H1 (cell line): ENCODE results near the gene ITGB7. TPM values are rescaled to one million over a fixed set of nuclear protein-coding genes. Genes with fewer than 3 reads are reported as not detected.

Experiments used
- CTCF ChIA-PET: fragments of 300-600 bp; sonication (Branson Sonifier 250); formaldehyde crosslinking; loops from one replicate; lab custom pipeline; 2021; ENCODE audit not compliant: partially characterized antibody; lab: Charles Lee
- POLR2A ChIA-PET: fragments of 300-600 bp; sonication (Branson Sonifier 250); formaldehyde crosslinking; loops from one replicate; lab custom pipeline; 2021; ENCODE audit warnings: inconsistent platforms; ENCODE audit not compliant: partially characterized antibody; lab: Charles Lee
- DNase-seq, 2 experiments: peaks; one replicate each; pipeline versions ENCODE4 v3.0.0 to v3.0.0-alpha.2; 2010 to 2022; ENCODE audit warnings: low spot score in 2 of 2, low read depth in 1 of 2, mixed read lengths in 1 of 2
- FAIRE-seq: peaks from 2 replicates; lab custom pipeline; 2011; peaks lifted over from hg19 to GRCh38; lab: Jason Lieb, UNC
- H2AFZ ChIP-seq: 2 replicates; pipeline ENCODE4 v1.8.1; 2012; ENCODE audit warnings: low read length, inconsistent platforms
- H2AK5ac ChIP-seq: 2 replicates; pipeline ENCODE4 v1.6.1; 2013; ENCODE audit warnings: low read depth, low read length
- H2BK120ac ChIP-seq: replicated peaks from 2 replicates; pipeline ENCODE3; 2013; ENCODE audit warnings: low read depth, low read length, inconsistent platforms
- H2BK12ac ChIP-seq: 2 replicates; pipeline ENCODE4 v1.6.1; 2013; ENCODE audit warnings: low read depth, low read length
- H2BK15ac ChIP-seq: 2 replicates; pipeline ENCODE4 v1.6.1; 2013; ENCODE audit warnings: low read length
- H2BK20ac ChIP-seq: 2 replicates; pipeline ENCODE4 v1.6.1; 2013; ENCODE audit warnings: low read length
- H2BK5ac ChIP-seq: 2 replicates; pipeline ENCODE4 v1.6.1; 2013; ENCODE audit warnings: low read depth, low read length
- H3K14ac ChIP-seq: 2 replicates; pipeline ENCODE4 v1.6.1; 2013; ENCODE audit warnings: inconsistent platforms; ENCODE audit not compliant: insufficient read length
- H3K18ac ChIP-seq: 2 replicates; pipeline ENCODE4 v1.6.1; 2013; ENCODE audit warnings: low read length; ENCODE audit errors: extremely low read depth
- H3K23ac ChIP-seq: 2 replicates; pipeline ENCODE4 v1.6.1; 2013; ENCODE audit warnings: inconsistent platforms; ENCODE audit not compliant: insufficient read length
- H3K23me2 ChIP-seq: 2 replicates; pipeline ENCODE4 v1.6.1; 2013; ENCODE audit warnings: low read depth, low read length
- H3K27ac ChIP-seq: 2 replicates; pipeline ENCODE4 v1.6.1; 2011; ENCODE audit warnings: low read depth, low read length, inconsistent platforms
- H3K27me3 ChIP-seq, 4 experiments: replicated peaks in 1 of 4; 1 replicate in 1 of 4; 2 replicates in 3 of 4; pipeline versions ENCODE4 v1.6.1 to v1.8.1; 2011 to 2013; ENCODE audit warnings: low read length in 3 of 4, mild to moderate bottlenecking in 3 of 4, inconsistent platforms in 2 of 4, mixed read lengths in 2 of 4, moderate library complexity in 1 of 4; ENCODE audit not compliant: control insufficient read depth in 3 of 4, insufficient read depth in 3 of 4; ENCODE audit errors: extremely low read depth in 1 of 4
- H3K36me3 ChIP-seq, 4 experiments: 2 replicates each; pipeline versions ENCODE4 v1.6.1 to v1.8.1; 2011 to 2013; ENCODE audit warnings: mild to moderate bottlenecking in 4 of 4, low read length in 3 of 4, moderate library complexity in 2 of 4, control low read depth in 1 of 4, inconsistent platforms in 1 of 4; ENCODE audit not compliant: insufficient read depth in 4 of 4, control insufficient read depth in 2 of 4
- H3K4ac ChIP-seq: replicated peaks from 2 replicates; pipeline ENCODE3; 2013; ENCODE audit warnings: low read length, low read depth, mixed read lengths, inconsistent platforms; ENCODE audit not compliant: insufficient read length
- H3K4me1 ChIP-seq, 4 experiments: replicated peaks in 1 of 4; 1 replicate in 1 of 4; 2 replicates in 3 of 4; pipeline versions ENCODE4 v1.6.1 to v1.8.1; 2011 to 2013; ENCODE audit warnings: low read length in 3 of 4, inconsistent platforms in 2 of 4, mixed read lengths in 1 of 4; ENCODE audit not compliant: insufficient read depth in 4 of 4, control insufficient read depth in 3 of 4
- H3K4me2 ChIP-seq, 2 experiments: 2 replicates each; pipeline versions ENCODE4 v1.6.1 to v1.8.1; 2011 to 2013; ENCODE audit warnings: low read depth in 2 of 2, low read length in 2 of 2, control low read depth in 1 of 2, inconsistent platforms in 1 of 2, mild to moderate bottlenecking in 1 of 2; ENCODE audit not compliant: insufficient read depth in 1 of 2
- H3K4me3 ChIP-seq, 4 experiments: fragments of 200-600, 300-600 bp in 1 of 4; sonication (generic), shearing (Covaris generic), sonication (Bioruptor Twin) in 1 of 4; 2 replicates each; pipeline versions ENCODE4 v1.5.1 to v1.8.1; 2011 to 2016; ENCODE audit warnings: low read length in 4 of 4, low read depth in 3 of 4, control low read depth in 2 of 4, inconsistent platforms in 2 of 4, mild to moderate bottlenecking in 2 of 4, mixed read lengths in 1 of 4, moderate library complexity in 1 of 4; ENCODE audit not compliant: insufficient read depth in 2 of 4; ENCODE audit errors: extremely low read depth in 1 of 4
- H3K56ac ChIP-seq: replicated peaks from 2 replicates; pipeline ENCODE3; 2013; ENCODE audit warnings: low read depth, mild to moderate bottlenecking, mixed read lengths, low read length, inconsistent platforms; ENCODE audit not compliant: insufficient read length
- H3K79me1 ChIP-seq: 2 replicates; pipeline ENCODE4 v1.6.1; 2013; ENCODE audit warnings: low read depth, low read length, control low read depth
- H3K79me2 ChIP-seq, 2 experiments: 2 replicates each; pipeline versions ENCODE4 v1.6.1 to v1.8.1; 2012 to 2013; ENCODE audit warnings: low read length in 2 of 2, mild to moderate bottlenecking in 2 of 2, inconsistent platforms in 1 of 2; ENCODE audit not compliant: insufficient read depth in 2 of 2, control insufficient read depth in 1 of 2
- H3K9ac ChIP-seq, 4 experiments: replicated peaks in 1 of 4; 1 replicate in 1 of 4; 2 replicates in 3 of 4; pipeline versions ENCODE4 v1.6.1 to v1.8.1; 2011 to 2013; ENCODE audit warnings: low read depth in 3 of 4, low read length in 3 of 4, control low read depth in 2 of 4, mild to moderate bottlenecking in 2 of 4, moderate library complexity in 2 of 4, inconsistent platforms in 1 of 4; ENCODE audit errors: extremely low read depth in 1 of 4
- H3K9me3 ChIP-seq, 2 experiments: 2 replicates each; pipeline versions ENCODE4 v1.6.1 to v1.8.1; 2012 to 2013; ENCODE audit warnings: mild to moderate bottlenecking in 2 of 2, moderate library complexity in 2 of 2, control low read depth in 1 of 2, inconsistent platforms in 1 of 2, low read depth in 1 of 2, low read length in 1 of 2, mixed read lengths in 1 of 2; ENCODE audit not compliant: insufficient read depth in 2 of 2
- H4K20me1 ChIP-seq, 2 experiments: replicated peaks in 1 of 2; 2 replicates each; pipeline versions ENCODE3 to v1.8.1; 2011 to 2013; ENCODE audit warnings: inconsistent platforms in 2 of 2, low read length in 2 of 2, mild to moderate bottlenecking in 1 of 2; ENCODE audit not compliant: insufficient read depth in 2 of 2, control insufficient read depth in 1 of 2
- H4K5ac ChIP-seq: 2 replicates; pipeline ENCODE4 v1.6.1; 2013; ENCODE audit warnings: low read length, low read depth, mixed read lengths, inconsistent platforms; ENCODE audit not compliant: insufficient read length
- H4K8ac ChIP-seq: 2 replicates; pipeline ENCODE4 v1.8.0; 2013; ENCODE audit warnings: mild to moderate bottlenecking, moderate library complexity, low read length, inconsistent platforms; ENCODE audit not compliant: insufficient read depth; ENCODE audit errors: extremely low read depth
- H4K91ac ChIP-seq: replicated peaks from 2 replicates; pipeline ENCODE3; 2013; ENCODE audit warnings: low read length, mixed read lengths, inconsistent platforms; ENCODE audit not compliant: insufficient read length
- CTBP2 ChIP-seq: IDR thresholded peaks from 2 replicates; pipeline ENCODE4 v1.7.0; 2011; ENCODE audit warnings: borderline replicate concordance, mild to moderate bottlenecking, moderate library complexity, mixed read lengths, low read length; ENCODE audit not compliant: insufficient read depth, insufficient read length
- KDM1A ChIP-seq: fragments of 200-600, 300-600 bp; sonication (generic); IDR thresholded peaks from 2 replicates; pipeline ENCODE4 v1.7.1; 2016; ENCODE audit warnings: mild to moderate bottlenecking, low read length, borderline replicate concordance
- KDM4A ChIP-seq: IDR thresholded peaks from one replicate; pipeline ENCODE4 v1.7.1; 2012; ENCODE audit warnings: low read depth, mild to moderate bottlenecking, moderate library complexity, low read length, inconsistent platforms; ENCODE audit not compliant: severe bottlenecking
- RBBP5 ChIP-seq: IDR thresholded peaks from 2 replicates; pipeline ENCODE4 v1.7.1; 2012; ENCODE audit warnings: low read depth, mild to moderate bottlenecking, inconsistent platforms, low read length, moderate library complexity, borderline replicate concordance
- RNF2 ChIP-seq: fragments of 200-900, 300-1000 bp; sonication (generic); IDR thresholded peaks from 2 replicates; pipeline ENCODE4 v1.7.1; 2016; ENCODE audit warnings: borderline replicate concordance, low read depth, mild to moderate bottlenecking, antibody characterized with exemption, low read length; ENCODE audit not compliant: poor library complexity, severe bottlenecking; ENCODE audit errors: missing control alignments
- SIN3A ChIP-seq, 2 experiments: IDR thresholded peaks in 1 of 2; conservative IDR thresholded peaks in 1 of 2; 2 replicates each; pipeline ENCODE4 v1.6.1; 2011 to 2012; ENCODE audit warnings: low read length in 2 of 2, improper control_type of control experiment in 1 of 2, low read depth in 1 of 2, mild to moderate bottlenecking in 1 of 2
- WGBS, 2 experiments: shearing (Covaris generic) in 1 of 2; methylation state at CpG; one replicate each; pipeline versions ENCODE4 v1.1.6 to v1.1.7; 2013 to 2015; ENCODE audit warnings: low lambda C conversion rate in 2 of 2, mixed read lengths in 2 of 2, inconsistent platforms in 1 of 2, low coverage in 1 of 2, missing lambda C conversion rate in 1 of 2; ENCODE audit not compliant: insufficient replicate concordance in 2 of 2, insufficient coverage in 1 of 2, insufficient read length in 1 of 2; ENCODE audit errors: extremely low coverage in 1 of 2, missing lambda C conversion rate in 1 of 2; 5-methylcytosine and 5-hydroxymethylcytosine counted together
- polyA plus RNA-seq, 7 experiments: library from polyadenylated mRNA; depleted of rRNA in 3 of 7; stranded (reverse) in 5 of 7; unstranded in 2 of 7; fragments of >200 nt in 5 of 7; fragments of 200-250 nt in 2 of 7; gene quantifications; 1 replicate in 5 of 7; 2 replicates in 1 of 7; 4 replicates in 1 of 7; pipeline versions ENCODE4 v1.2.1 to v1.2.3, GENCODE V29; 2011 to 2013; ENCODE audit warnings: missing spikeins in 2 of 7, mixed read lengths in 2 of 7
- total RNA-seq: library from RNA; stranded (reverse); fragmentation: NEBNext Ultra II Directional; extraction: Animal tissue kit (Norgen Biotek cat#: 25700); gene quantifications from 2 replicates; pipeline ENCODE4 v1.2.1, GENCODE V29; 2021

The ITGB7 gene
- total and polyA plus RNA-seq, 2 of the 8 experiments (the other 6 are each of a cell fraction or from before 2014, with no cell fraction given), result 0.35 to 0.54 TPM

DNA sequence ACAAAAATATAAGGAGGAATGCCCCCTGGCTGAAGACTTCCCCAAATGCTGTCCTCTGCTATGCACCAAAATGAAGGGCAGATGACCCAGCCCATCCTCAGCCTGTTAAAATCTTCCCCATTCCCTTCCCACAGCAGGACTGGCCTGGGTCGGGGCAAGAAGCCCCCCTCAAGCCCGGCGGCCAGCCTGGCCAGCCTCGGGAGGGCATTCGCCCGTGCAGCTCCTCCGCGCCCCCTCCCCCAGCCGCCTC lies 24.5 kb upstream of the ITGB7 start:
- H2AK5ac ChIP-seq, result no peak overlapping the region
- H4K5ac ChIP-seq, result peak overlapping the region; percentile 10
- peaks cover 11% of the 10 kb centered on the region; the same call in 1 of the 2 replicates for H3K23me2 ChIP-seq
- H3K79me2 ChIP-seq, result peaks cover 0 to 13% of the 10 kb centered on the region in 2 experiments; a peak in 1 of 4 replicates
- H3K4me1 ChIP-seq, result peaks cover 34 to 66% (median 45%) of the 10 kb centered on the region in 4 experiments
- H3K27me3 ChIP-seq, result no peaks in the 10 kb centered on the region
- no peak overlapping the region for H3K56ac ChIP-seq
- CTCF ChIA-PET, result interaction anchor here (1.5 to 23.5 kb wide), 3 partner anchors 19 to 51 kb away, joined by 4 to 535 read pairs (median 53); partner anchors contain the start of genes ESPL1 and ITGB7
- H2BK12ac ChIP-seq, result no peak overlapping the region
- peak overlapping the region; percentile 50; the same call in 1 of the 2 replicates for H2BK15ac ChIP-seq
- no peak overlapping the region for H3K14ac ChIP-seq
- H2BK5ac ChIP-seq, result 0 out of 2 replicates have a peak overlapping the region, but pooled peaks have one; percentile 41
- H3K27ac ChIP-seq, result no peak overlapping the region
- no peak for TF ChIP-seq KDM4A
- no peak for TF ChIP-seq RNF2
- no peak for TF ChIP-seq CTBP2
- peak; percentile 80; the same call in 1 of the 2 replicates for TF ChIP-seq RBBP5
- 0 out of 4 replicates have a peak, but pooled peaks of 1 of the 2 experiments have one; percentile 1 for TF ChIP-seq SIN3A (conservative IDR thresholded peaks at IDR 0.05 in 1 of 2, IDR thresholded peaks at IDR 0.05 in 1 of 2; ENCODE audit: low read depth in 1 of 2, low read length in 2 of 2)
- 0 out of 2 replicates have a peak, but pooled peaks have one; percentile 34 for TF ChIP-seq KDM1A
- TF ChIP-seq, all 59 proteins: peak for 3
- Histone ChIP-seq H3K79me1 (no peaks in the 10 kb centered on the region), H4K91ac (peak overlapping the region; percentile 45), H3K9me3 (no peaks in the 10 kb centered on the region), H3K4me2 (peak overlapping the region; percentile 92 to 96), H3K23ac (no peak overlapping the region), H2BK120ac (no peak overlapping the region), H3K36me3 (no peaks in the 10 kb centered on the region; a peak in 1 of 8 replicates), H3K4me3 (peak overlapping the region; percentile 72 to 79 (median 76)), H3K9ac (peak overlapping the region in 2 of 4 experiments; percentile 6 to 54; a peak in 3 of 7 replicates), H4K8ac (no peak overlapping the region), H3K18ac (peak overlapping the region; percentile 97; the same call in 1 of the 2 replicates), H2BK20ac (no peak overlapping the region), H2AFZ (no peak overlapping the region), H3K4ac (no peak overlapping the region), H4K20me1 (no peaks in the 10 kb centered on the region)
- FAIRE-seq (no peak), DNase-seq (peak in 1 of 2 experiments; percentile 79)
- POLR2A ChIA-PET, result interaction anchor here (0.6 to 12.4 kb wide), 7 partner anchors 9 to 170 kb away, joined by 3 to 151 read pairs (median 3); partner anchors contain the start of genes ESPL1 and PFDN5
- 4% methylated on average over 5 of the region's 9 CpGs; no CpG with 5 or more reads in 1 of the 2 experiments for WGBS, 2 experiments
